ENCODE results near the gene SPOP.

DNA sequence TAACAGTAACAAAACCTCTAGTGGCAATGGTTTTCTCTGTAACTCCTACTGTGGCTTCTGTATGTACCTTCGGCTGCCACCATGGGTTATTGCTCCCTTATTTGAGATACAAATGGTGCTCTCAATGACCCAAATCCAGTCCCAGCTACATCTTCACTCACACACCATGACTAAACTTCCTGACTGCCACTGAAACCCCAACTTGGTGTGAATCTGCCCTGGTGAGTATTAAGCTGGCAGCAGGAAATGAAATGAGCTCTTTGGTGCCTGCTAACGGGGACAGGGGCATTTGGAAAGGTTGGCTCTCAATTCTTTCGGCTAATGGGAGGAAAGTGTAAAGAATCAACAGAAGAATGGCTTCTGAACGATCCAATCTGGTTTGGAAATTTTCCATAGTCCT is 37.3 kb upstream of the SPOP start:
- TF ChIP-seq, protein P1, sequence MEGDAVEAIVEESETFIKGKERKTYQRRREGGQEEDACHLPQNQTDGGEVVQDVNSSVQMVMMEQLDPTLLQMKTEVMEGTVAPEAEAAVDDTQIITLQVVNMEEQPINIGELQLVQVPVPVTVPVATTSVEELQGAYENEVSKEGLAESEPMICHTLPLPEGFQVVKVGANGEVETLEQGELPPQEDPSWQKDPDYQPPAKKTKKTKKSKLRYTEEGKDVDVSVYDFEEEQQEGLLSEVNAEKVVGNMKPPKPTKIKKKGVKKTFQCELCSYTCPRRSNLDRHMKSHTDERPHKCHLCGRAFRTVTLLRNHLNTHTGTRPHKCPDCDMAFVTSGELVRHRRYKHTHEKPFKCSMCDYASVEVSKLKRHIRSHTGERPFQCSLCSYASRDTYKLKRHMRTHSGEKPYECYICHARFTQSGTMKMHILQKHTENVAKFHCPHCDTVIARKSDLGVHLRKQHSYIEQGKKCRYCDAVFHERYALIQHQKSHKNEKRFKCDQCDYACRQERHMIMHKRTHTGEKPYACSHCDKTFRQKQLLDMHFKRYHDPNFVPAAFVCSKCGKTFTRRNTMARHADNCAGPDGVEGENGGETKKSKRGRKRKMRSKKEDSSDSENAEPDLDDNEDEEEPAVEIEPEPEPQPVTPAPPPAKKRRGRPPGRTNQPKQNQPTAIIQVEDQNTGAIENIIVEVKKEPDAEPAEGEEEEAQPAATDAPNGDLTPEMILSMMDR (conservative IDR thresholded peaks at IDR 0.05 in 1 of 2, IDR thresholded peaks at IDR 0.05 in 1 of 2; ENCODE audit: low read depth in 1 of 2, low read length in 2 of 2), result no peak
- no peak for TF ChIP-seq EZH2 (IDR thresholded peaks at IDR 0.05; ENCODE audit: low read length, missing control alignments)
